Measurements from ENCODE around the gene SEMA3F.

DNA sequence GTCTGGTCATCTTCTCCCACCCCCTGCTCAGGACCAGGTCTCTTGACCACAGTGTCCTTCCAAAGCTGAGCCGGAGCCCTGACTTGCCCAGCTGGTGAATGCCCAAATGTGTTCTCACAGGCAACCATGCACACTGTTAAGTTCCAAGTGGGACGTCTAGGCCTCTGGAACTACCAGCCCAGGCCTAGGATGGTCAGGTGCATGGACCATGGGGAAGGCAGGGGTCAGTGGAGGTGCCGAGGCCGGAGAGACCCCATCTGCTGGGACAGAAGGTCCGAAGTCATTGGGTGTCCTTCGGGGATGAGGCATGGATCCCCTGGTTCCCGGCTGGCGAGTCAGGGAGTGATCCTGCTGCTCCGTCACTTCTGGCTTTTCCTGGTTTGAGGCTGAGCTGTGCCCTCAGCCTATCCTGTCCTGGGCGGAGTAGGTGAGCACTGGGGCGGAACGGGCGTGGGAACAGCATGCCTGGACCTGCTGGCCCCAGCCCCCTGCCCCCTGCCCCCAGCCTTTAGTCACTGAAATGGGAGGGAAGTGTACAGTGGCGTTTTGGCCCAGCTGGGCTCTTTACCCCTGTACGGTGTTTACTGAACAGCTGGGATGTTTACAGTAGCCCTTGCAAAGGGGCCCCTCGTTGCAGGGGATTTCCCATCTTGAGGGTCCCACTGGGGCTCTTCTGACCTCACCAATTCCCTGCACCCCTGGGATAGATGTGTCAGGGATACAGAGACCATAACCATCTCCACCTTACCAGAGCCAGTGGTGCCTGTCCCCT lies 12.1 kb downstream of the SEMA3F start:
- TF ChIP-seq, protein P1, sequence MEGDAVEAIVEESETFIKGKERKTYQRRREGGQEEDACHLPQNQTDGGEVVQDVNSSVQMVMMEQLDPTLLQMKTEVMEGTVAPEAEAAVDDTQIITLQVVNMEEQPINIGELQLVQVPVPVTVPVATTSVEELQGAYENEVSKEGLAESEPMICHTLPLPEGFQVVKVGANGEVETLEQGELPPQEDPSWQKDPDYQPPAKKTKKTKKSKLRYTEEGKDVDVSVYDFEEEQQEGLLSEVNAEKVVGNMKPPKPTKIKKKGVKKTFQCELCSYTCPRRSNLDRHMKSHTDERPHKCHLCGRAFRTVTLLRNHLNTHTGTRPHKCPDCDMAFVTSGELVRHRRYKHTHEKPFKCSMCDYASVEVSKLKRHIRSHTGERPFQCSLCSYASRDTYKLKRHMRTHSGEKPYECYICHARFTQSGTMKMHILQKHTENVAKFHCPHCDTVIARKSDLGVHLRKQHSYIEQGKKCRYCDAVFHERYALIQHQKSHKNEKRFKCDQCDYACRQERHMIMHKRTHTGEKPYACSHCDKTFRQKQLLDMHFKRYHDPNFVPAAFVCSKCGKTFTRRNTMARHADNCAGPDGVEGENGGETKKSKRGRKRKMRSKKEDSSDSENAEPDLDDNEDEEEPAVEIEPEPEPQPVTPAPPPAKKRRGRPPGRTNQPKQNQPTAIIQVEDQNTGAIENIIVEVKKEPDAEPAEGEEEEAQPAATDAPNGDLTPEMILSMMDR (conservative IDR thresholded peaks at IDR 0.05; ENCODE audit: low read depth in 2 of 2): no peak
- TF ChIP-seq, protein P2, sequence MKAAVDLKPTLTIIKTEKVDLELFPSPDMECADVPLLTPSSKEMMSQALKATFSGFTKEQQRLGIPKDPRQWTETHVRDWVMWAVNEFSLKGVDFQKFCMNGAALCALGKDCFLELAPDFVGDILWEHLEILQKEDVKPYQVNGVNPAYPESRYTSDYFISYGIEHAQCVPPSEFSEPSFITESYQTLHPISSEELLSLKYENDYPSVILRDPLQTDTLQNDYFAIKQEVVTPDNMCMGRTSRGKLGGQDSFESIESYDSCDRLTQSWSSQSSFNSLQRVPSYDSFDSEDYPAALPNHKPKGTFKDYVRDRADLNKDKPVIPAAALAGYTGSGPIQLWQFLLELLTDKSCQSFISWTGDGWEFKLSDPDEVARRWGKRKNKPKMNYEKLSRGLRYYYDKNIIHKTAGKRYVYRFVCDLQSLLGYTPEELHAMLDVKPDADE (IDR thresholded peaks at IDR 0.05): no peak
- TF ChIP-seq, protein P3, sequence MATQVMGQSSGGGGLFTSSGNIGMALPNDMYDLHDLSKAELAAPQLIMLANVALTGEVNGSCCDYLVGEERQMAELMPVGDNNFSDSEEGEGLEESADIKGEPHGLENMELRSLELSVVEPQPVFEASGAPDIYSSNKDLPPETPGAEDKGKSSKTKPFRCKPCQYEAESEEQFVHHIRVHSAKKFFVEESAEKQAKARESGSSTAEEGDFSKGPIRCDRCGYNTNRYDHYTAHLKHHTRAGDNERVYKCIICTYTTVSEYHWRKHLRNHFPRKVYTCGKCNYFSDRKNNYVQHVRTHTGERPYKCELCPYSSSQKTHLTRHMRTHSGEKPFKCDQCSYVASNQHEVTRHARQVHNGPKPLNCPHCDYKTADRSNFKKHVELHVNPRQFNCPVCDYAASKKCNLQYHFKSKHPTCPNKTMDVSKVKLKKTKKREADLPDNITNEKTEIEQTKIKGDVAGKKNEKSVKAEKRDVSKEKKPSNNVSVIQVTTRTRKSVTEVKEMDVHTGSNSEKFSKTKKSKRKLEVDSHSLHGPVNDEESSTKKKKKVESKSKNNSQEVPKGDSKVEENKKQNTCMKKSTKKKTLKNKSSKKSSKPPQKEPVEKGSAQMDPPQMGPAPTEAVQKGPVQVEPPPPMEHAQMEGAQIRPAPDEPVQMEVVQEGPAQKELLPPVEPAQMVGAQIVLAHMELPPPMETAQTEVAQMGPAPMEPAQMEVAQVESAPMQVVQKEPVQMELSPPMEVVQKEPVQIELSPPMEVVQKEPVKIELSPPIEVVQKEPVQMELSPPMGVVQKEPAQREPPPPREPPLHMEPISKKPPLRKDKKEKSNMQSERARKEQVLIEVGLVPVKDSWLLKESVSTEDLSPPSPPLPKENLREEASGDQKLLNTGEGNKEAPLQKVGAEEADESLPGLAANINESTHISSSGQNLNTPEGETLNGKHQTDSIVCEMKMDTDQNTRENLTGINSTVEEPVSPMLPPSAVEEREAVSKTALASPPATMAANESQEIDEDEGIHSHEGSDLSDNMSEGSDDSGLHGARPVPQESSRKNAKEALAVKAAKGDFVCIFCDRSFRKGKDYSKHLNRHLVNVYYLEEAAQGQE (IDR thresholded peaks at IDR 0.05; ENCODE audit: unreplicated experiment): no peak
- no peak for TF ChIP-seq EZH2phosphoT487 (IDR thresholded peaks at IDR 0.05; ENCODE audit: unreplicated experiment)
- no peak for TF ChIP-seq EZH2 (IDR thresholded peaks at IDR 0.05; ENCODE audit: low read depth, unreplicated experiment)
- TF ChIP-seq POLR2AphosphoS5 (IDR thresholded peaks at IDR 0.05; ENCODE audit: low read depth): no peak
- no peak for TF ChIP-seq STAT1 (IDR thresholded peaks at IDR 0.05; ENCODE audit: unreplicated experiment)
- TF ChIP-seq ZNF114 (CRISPR knock-in tag; IDR thresholded peaks at IDR 0.05): no peak

All from GM23338 (cell line).